VCaP (cell line): Measurements from ENCODE around the gene SIK3.

Source experiments
- H3K27ac ChIP-seq: fragments of 450-650 bp; 2 replicates; pipeline ENCODE4 v1.5.1; 2017
- CTCF ChIP-seq: fragments of 450-650 bp; conservative IDR thresholded peaks from 2 replicates; pipeline ENCODE4 v1.5.1; 2017; ENCODE audit warnings: mild to moderate bottlenecking, moderate library complexity

The SIK3 gene

GRCh38 chr11:116990061-116990473 is 108.2 kb downstream of the SIK3 start:
- H3K27ac ChIP-seq: no peak overlapping the region
- no peak for TF ChIP-seq CTCF

- no peak for TF ChIP-seq CTCF
- no peak overlapping the region for H3K27ac ChIP-seq
Measured at GRCh38 chr11:116989184-116989583, 109.0 kb downstream of the SIK3 start.

GRCh38 chr11:116986521-116987105 is 111.6 kb downstream of the SIK3 start:
- no peak for TF ChIP-seq CTCF
- H3K27ac ChIP-seq: no peak overlapping the region

GRCh38 chr11:116984589-116984988 is 113.6 kb downstream of the SIK3 start:
- H3K27ac ChIP-seq: no peak overlapping the region
- TF ChIP-seq CTCF: no peak

- TF ChIP-seq CTCF: no peak
- no peak overlapping the region for H3K27ac ChIP-seq
Measured at GRCh38 chr11:116984186-116984585, 114.0 kb downstream of the SIK3 start.

- no peak for TF ChIP-seq CTCF
- H3K27ac ChIP-seq: no peak overlapping the region
Measured at GRCh38 chr11:116981266-116981885, 116.9 kb downstream of the SIK3 start.

- no peak overlapping the region for H3K27ac ChIP-seq
- TF ChIP-seq CTCF: no peak
Measured at GRCh38 chr11:116980136-116980793, 118.0 kb downstream of the SIK3 start.
